ENCODE data around the gene AAK1. TPM values are rescaled to one million over a fixed set of nuclear protein-coding genes. Genes with fewer than 3 reads are reported as not detected.

The AAK1 gene
- total RNA-seq, 4 donors from 2014 or later, result 34.8 to 109 (median 70.2) TPM

DNA sequence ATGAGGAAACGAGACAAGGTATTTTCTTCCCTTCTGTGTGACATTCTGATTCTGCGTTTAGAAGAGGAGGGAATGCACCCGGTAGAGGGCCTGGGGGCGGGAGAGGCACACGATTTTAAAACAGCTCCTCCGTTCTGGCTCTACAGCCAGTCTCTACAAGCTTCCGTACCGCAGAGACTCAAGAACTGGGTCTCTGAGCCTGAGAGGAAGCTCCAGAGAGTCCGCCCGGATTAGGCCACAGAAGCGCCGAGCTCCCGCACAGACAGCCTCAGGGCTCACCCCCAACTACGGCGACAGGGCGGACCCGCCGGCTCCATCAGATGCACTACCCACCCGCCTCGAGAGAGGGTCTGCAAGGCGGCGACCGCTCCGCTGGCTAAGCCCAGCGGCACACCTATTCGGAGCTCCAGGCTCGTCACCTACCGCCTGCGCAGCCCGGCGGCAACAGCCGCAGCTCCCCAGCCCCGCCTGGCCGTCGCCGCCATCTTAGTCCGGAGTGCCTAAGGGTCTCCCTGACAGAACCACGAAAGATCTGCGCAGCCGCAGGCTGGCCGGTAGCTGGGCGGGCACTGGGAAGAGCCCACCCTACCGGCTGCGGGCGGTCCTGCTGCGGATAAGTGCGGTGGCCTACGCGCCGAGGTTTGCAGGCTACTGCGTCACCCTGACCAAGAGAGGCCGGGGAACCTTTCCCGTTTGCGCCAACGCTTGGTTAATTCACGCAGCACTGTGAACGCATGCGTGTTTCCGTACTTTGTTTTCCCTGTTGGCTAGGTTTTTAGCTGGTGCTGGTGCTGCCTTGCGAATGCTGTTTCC, 206.4 kb downstream of the AAK1 start, which contains the start of gene NFU1:
Gene NFU1 (minus strand): TSS at position 498 of the 813 bp plus-strand sequence. CDS start 13 bp downstream, at position 485.
- TF ChIP-seq EP300 (IDR thresholded peaks at IDR 0.05; ENCODE audit: low read depth) (no peak), POLR2AphosphoS5 (IDR thresholded peaks at IDR 0.05) (peak; percentile 73 to 90 (median 77)), POLR2A (IDR thresholded peaks at IDR 0.05) (peak; percentile 83)
- TF ChIP-seq, protein P1, sequence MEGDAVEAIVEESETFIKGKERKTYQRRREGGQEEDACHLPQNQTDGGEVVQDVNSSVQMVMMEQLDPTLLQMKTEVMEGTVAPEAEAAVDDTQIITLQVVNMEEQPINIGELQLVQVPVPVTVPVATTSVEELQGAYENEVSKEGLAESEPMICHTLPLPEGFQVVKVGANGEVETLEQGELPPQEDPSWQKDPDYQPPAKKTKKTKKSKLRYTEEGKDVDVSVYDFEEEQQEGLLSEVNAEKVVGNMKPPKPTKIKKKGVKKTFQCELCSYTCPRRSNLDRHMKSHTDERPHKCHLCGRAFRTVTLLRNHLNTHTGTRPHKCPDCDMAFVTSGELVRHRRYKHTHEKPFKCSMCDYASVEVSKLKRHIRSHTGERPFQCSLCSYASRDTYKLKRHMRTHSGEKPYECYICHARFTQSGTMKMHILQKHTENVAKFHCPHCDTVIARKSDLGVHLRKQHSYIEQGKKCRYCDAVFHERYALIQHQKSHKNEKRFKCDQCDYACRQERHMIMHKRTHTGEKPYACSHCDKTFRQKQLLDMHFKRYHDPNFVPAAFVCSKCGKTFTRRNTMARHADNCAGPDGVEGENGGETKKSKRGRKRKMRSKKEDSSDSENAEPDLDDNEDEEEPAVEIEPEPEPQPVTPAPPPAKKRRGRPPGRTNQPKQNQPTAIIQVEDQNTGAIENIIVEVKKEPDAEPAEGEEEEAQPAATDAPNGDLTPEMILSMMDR (IDR thresholded peaks at IDR 0.05), result peak; percentile 55 to 79 (median 65)
- Histone ChIP-seq H3K27me3 (no peaks in the 10 kb centered on the region), H3K4me3 (peak within 1 kb of the TSS; percentile 59 to 93 (median 73)), H3K4me1 (peaks cover 14 to 24% (median 21%) of the 10 kb centered on the region in 4 donors), H3K9me3 (no peaks in the 10 kb centered on the region), H3K36me3 (no peaks in the 10 kb centered on the region), H3K27ac (peak within 1 kb of the TSS; percentile 92 to 98 (median 96))
- 0% methylated on average over 38 of the region's 60 CpGs; no CpG with 5 or more reads in 1 of the 2 donors for WGBS, 2 donors (ENCODE audit: low coverage in 1 of 2)
- intact Hi-C loops (cut with DNase I; ENCODE audit: low total_unique reads) (loop anchor here (2.0 to 10.0 kb wide), 2 partner anchors 50 to 208 kb away; partner anchors contain the start of genes AAK1 and GFPT1), in situ Hi-C loops (cut with MboI; ENCODE audit: low pct_ligation_motif_present in 1 of 4, low pct_unique_long_range_greater_than_20kb in 1 of 4, low sequenced_read_pairs in 3 of 4) (no loop called here)
- peak; percentile 91 for DNase-seq

DNA sequence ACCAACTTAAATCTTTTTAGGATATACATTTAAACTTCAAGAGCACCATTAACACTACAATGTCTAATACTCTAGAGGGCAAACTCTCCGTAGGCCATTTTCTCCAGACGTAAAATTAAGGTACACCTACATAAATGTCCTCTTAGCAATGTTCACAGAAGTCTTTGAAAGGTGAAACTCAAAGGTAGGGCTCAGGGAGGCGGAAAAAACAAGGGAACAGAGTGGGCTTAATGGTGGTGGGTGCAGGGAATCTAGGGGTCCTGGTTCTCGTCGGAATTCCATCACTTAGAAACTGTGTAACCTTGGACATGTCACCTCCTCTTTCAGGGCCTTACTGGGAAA, 207.0 kb downstream of the AAK1 start:
- H3K4me3 ChIP-seq, result peak overlapping the region; percentile 59 to 93 (median 73)
- H3K9me3 ChIP-seq, result no peaks in the 10 kb centered on the region
- peaks cover 0 to 3% (median 0%) of the 10 kb centered on the region in 4 donors for H3K36me3 ChIP-seq
- peak overlapping the region; percentile 92 to 98 (median 96) for H3K27ac ChIP-seq
- in situ Hi-C loops (cut with MboI; ENCODE audit: low pct_ligation_motif_present in 1 of 4, low pct_unique_long_range_greater_than_20kb in 1 of 4, low sequenced_read_pairs in 3 of 4), result no loop called here
- peaks cover 14 to 24% (median 21%) of the 10 kb centered on the region in 4 donors for H3K4me1 ChIP-seq
- TF ChIP-seq EP300 (IDR thresholded peaks at IDR 0.05; ENCODE audit: low read depth) (no peak), POLR2AphosphoS5 (IDR thresholded peaks at IDR 0.05) (no peak), POLR2A (IDR thresholded peaks at IDR 0.05) (no peak)
- TF ChIP-seq, protein P1 (IDR thresholded peaks at IDR 0.05), result no peak
- 3% methylated on average over 5 of the region's 5 CpGs for WGBS, 2 donors (ENCODE audit: low coverage in 1 of 2)
- no peak for DNase-seq
- H3K27me3 ChIP-seq, result no peaks in the 10 kb centered on the region
- intact Hi-C loops (cut with DNase I; ENCODE audit: low total_unique reads), result loop anchor here (2.0 to 10.0 kb wide), 2 partner anchors 50 to 208 kb away; partner anchors contain the start of genes AAK1 and GFPT1

DNA sequence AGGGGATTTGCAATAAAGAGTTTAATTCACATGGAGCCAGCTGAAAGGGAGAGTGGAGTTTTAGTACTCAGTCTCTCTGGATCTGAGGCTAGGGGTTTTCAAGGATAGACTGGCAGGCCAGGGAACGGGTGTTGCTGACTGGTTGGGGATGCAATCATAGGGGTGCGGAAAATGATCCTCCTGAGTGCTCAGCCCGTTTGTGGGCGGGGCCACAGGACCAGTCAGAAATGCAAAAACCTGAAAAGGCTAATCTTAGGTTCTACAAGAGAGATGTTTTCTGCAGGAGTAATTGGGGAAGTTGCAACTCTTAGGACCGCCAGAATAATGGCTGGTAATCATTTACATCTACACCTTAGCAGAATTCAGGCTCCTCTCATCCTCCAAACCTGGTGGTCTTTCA, 208.8 kb downstream of the AAK1 start:
- no peak for DNase-seq
- no peak overlapping the region for H3K27ac ChIP-seq
- TF ChIP-seq POLR2AphosphoS5 (IDR thresholded peaks at IDR 0.05), result no peak
- TF ChIP-seq POLR2A (IDR thresholded peaks at IDR 0.05), result no peak
- no peak for TF ChIP-seq EP300 (IDR thresholded peaks at IDR 0.05; ENCODE audit: low read depth)
- TF ChIP-seq, protein P1 (IDR thresholded peaks at IDR 0.05), result no peak
- H3K9me3 ChIP-seq, result no peaks in the 10 kb centered on the region
- 70 to 76% methylated on average over 4 to 5 of the region's 5 CpGs for WGBS, 2 donors (ENCODE audit: low coverage in 1 of 2)
- H3K4me1 ChIP-seq, result peaks cover 14 to 24% (median 21%) of the 10 kb centered on the region in 4 donors
- H3K4me3 ChIP-seq, result no peak overlapping the region
- peaks cover 0 to 12% (median 4%) of the 10 kb centered on the region in 4 donors for H3K36me3 ChIP-seq
- intact Hi-C loops (cut with DNase I; ENCODE audit: low total_unique reads) (loop anchor here (10.0 kb wide), 1 partner anchor 210 kb away; the partner anchor contains the start of gene AAK1), in situ Hi-C loops (cut with MboI; ENCODE audit: low pct_ligation_motif_present in 1 of 4, low pct_unique_long_range_greater_than_20kb in 1 of 4, low sequenced_read_pairs in 3 of 4) (no loop called here)
- H3K27me3 ChIP-seq, result no peaks in the 10 kb centered on the region

DNA sequence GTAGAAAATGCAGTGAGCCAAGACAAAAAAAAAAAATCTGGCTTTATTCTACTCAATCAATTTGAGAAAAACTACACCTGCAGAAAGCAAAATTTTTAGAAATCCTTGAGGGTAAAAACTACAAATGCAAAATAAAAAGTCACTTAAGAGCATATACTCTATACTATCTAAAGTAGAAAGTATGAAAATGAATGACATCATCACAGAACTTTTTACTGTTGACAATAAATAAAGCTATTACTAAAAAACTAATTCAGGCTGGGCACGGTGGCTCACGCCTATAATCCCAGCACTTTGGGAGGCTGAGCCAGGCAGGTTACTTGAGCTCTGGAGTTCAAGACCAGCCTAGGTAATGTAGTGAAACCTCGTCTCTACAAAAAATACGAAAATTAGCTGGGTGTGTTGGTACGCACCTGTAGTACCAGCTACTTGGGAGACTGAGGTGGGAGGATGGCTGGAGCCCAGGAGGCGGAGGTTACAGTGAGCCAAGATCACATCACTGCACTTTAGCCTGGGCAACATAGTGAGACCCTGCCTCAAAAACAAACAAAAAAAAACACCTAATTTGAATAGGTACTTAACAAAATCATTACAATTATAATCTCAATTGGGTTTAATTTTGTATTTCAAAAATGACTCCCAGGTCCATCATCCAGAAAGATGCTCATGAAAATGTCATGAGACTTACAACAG, 213.9 kb downstream of the AAK1 start:
- intact Hi-C loops (cut with DNase I; ENCODE audit: low total_unique reads), result loop anchor here (10.0 kb wide), 1 partner anchor 215 kb away; the partner anchor contains the start of gene AAK1
- H3K4me3 ChIP-seq, result no peak overlapping the region
- H3K4me1 ChIP-seq, result peaks cover 0 to 3% (median 0%) of the 10 kb centered on the region in 4 donors
- 90 to 92% methylated on average over 2 to 6 of the region's 6 CpGs for WGBS, 2 donors (ENCODE audit: low coverage in 1 of 2)
- no peak for DNase-seq
- H3K27me3 ChIP-seq, result no peaks in the 10 kb centered on the region
- no peak for TF ChIP-seq POLR2AphosphoS5 (IDR thresholded peaks at IDR 0.05)
- TF ChIP-seq, protein P1 (IDR thresholded peaks at IDR 0.05), result no peak
- TF ChIP-seq POLR2A (IDR thresholded peaks at IDR 0.05), result no peak
- TF ChIP-seq EP300 (IDR thresholded peaks at IDR 0.05; ENCODE audit: low read depth), result no peak
- H3K27ac ChIP-seq, result no peak overlapping the region
- H3K36me3 ChIP-seq, result peaks cover 0 to 51% (median 17%) of the 10 kb centered on the region in 4 donors
- no peaks in the 10 kb centered on the region for H3K9me3 ChIP-seq
- in situ Hi-C loops (cut with MboI; ENCODE audit: low pct_ligation_motif_present in 1 of 4, low pct_unique_long_range_greater_than_20kb in 1 of 4, low sequenced_read_pairs in 3 of 4), result no loop called here
